HepG2 (cell line): ENCODE measurements around the gene VRK3. TPM values are rescaled to one million over a fixed set of nuclear protein-coding genes. Genes with fewer than 3 reads are reported as not detected.

Experiments
- AHR ChIP-seq: IDR thresholded peaks from 2 replicates; pipeline ENCODE4 v1.6.1; 2018; ENCODE audit warnings: missing genetic modification reagents, missing compliant biosample characterization
- IKZF5 ChIP-seq: IDR thresholded peaks from 2 replicates; pipeline ENCODE4 v1.6.1; 2018; ENCODE audit warnings: missing genetic modification reagents, mild to moderate bottlenecking, missing compliant biosample characterization
- NFYB ChIP-seq: sonication (generic); formaldehyde crosslinking; IDR thresholded peaks from 2 replicates; pipeline ENCODE4 v1.4.0; 2020; ENCODE audit warnings: missing genetic modification reagents
- PAXIP1 ChIP-seq: sonication (generic); formaldehyde crosslinking; conservative IDR thresholded peaks from 2 replicates; pipeline ENCODE4 v1.4.0; 2020; ENCODE audit warnings: mild to moderate bottlenecking, missing genetic modification reagents, moderate library complexity
- RERE ChIP-seq: IDR thresholded peaks from 2 replicates; pipeline ENCODE4 v1.6.1; 2016; ENCODE audit warnings: low read depth, missing genetic modification reagents, missing compliant biosample characterization
- STAT5B ChIP-seq: sonication (generic); formaldehyde crosslinking; IDR thresholded peaks from 2 replicates; pipeline ENCODE4 v1.4.0; 2020; ENCODE audit warnings: missing genetic modification reagents
- ZBTB2 ChIP-seq: sonication (generic); formaldehyde crosslinking; IDR thresholded peaks from 2 replicates; pipeline ENCODE4 v1.8.0; 2022; ENCODE audit warnings: low read depth, missing genetic modification reagents
- ZNF609 ChIP-seq: sonication (generic); formaldehyde crosslinking; IDR thresholded peaks from 2 replicates; pipeline ENCODE4 v1.4.0; 2020; ENCODE audit warnings: mild to moderate bottlenecking, missing genetic modification reagents, borderline replicate concordance
- ZNF773 ChIP-seq: sonication (generic); formaldehyde crosslinking; IDR thresholded peaks from 2 replicates; pipeline ENCODE4 v1.4.0; 2020; ENCODE audit warnings: missing genetic modification reagents, borderline replicate concordance
- ZNF782 ChIP-seq: sonication (generic); formaldehyde crosslinking; IDR thresholded peaks from 2 replicates; pipeline ENCODE4 v1.4.0; 2020; ENCODE audit warnings: missing genetic modification reagents, mild to moderate bottlenecking, borderline replicate concordance
- polyA plus RNA-seq, 8 experiments: library from polyadenylated mRNA; depleted of rRNA in 3 of 8; stranded (reverse) in 7 of 8; unstranded in 1 of 8; fragments of >200 nt; fragmentation: Illumina TruSeq in 4 of 8; extraction: Trizol in 4 of 8; gene quantifications; 2 replicates each; pipeline versions ENCODE4 v1.2.1 to v1.2.3, GENCODE V29; 2011 to 2016; ENCODE audit warnings: low read depth in 4 of 8, missing spikeins in 1 of 8, mixed read lengths in 1 of 8; ENCODE audit not compliant: insufficient read depth in 1 of 8
- total RNA-seq, 5 experiments: library from RNA; depleted of rRNA; stranded (reverse); fragments of >200 nt; fragmentation: Illumina TruSeq; extraction: Trizol; gene quantifications; 2 replicates each; pipeline ENCODE4 v1.2.3, GENCODE V29; 2016; ENCODE audit warnings: low read depth in 1 of 5

The VRK3 gene
- total and polyA plus RNA-seq, 2 of the 13 experiments (the other 11 are each of a cell fraction or from before 2014, with no cell fraction given), result 23.8 to 28.3 TPM

GRCh38 chr19:50025794-50026549 is 800 bp upstream of the VRK3 start, which contains the start of gene ZNF473 (continued):
- TF ChIP-seq RERE (CRISPR knock-in tag), result no peak; the same call in 1 of the 2 replicates
- peak; percentile 96; the same call in 1 of the 2 replicates for TF ChIP-seq AHR (CRISPR knock-in tag)
- TF ChIP-seq PAXIP1 (CRISPR knock-in tag), result peak; percentile 40; the same call in 1 of the 2 replicates
- peak; percentile 92; the same call in 1 of the 2 replicates for TF ChIP-seq ZNF782 (CRISPR knock-in tag)
- peak; percentile 64; the same call in 1 of the 2 replicates for TF ChIP-seq ZNF609
- peak; percentile 94; the same call in 1 of the 2 replicates for TF ChIP-seq ZNF773 (CRISPR knock-in tag)
- TF ChIP-seq ZBTB2 (CRISPR knock-in tag), result peak; percentile 86
- TF ChIP-seq STAT5B, result no peak
- TF ChIP-seq NFYB (CRISPR knock-in tag), result no peak
- TF ChIP-seq IKZF5 (CRISPR knock-in tag), result peak; percentile 85; the same call in 1 of the 2 replicates
